Heart left ventricle (tissue), 13 donors: ENCODE data around the gene PACSIN3.
"Not testable (repeated sequence)": the region's sequence is repeated elsewhere in the genome, so short reads cannot be mapped to it uniquely, and the experiment has no call there.

Source experiments
- CTCF ChIP-seq, 12 donors: fragments of 200-600 bp; sonication (generic) in 4 of 12; IDR thresholded peaks; one replicate each; pipeline versions ENCODE4 v1.5.0 to v1.8.0; 2018 to 2022; ENCODE audit warnings: antibody characterized with exemption in 12 of 12, mild to moderate bottlenecking in 5 of 12
- POLR2A ChIP-seq, 2 donors: fragments of 450-650 bp; IDR thresholded peaks; one replicate each; pipeline ENCODE4 v1.6.1; 2017; ENCODE audit warnings: antibody characterized with exemption in 2 of 2, mild to moderate bottlenecking in 2 of 2, moderate library complexity in 2 of 2
- donor health status: ischemic (EF 13 %, LVEDD 7.1; RV severe dilation, severe dysfunction).
- donor health status: DM: no; HTN: yes; CAD: no.
- donor health status: DM: no; HTN: no; CAD: no.
- donor health status: ischemic (EF 25% LVEDD 6.9; RV normal size, moderate dysfunction).
- donor health status: ischemic (EF 25% LVEDD 5.7; RV mildly dilated, moderate dysfunction).
- donor health status: ischemic (EF 35%, LVEDD 5.7; RV mildly dilated, moderate dysfunction).
- donor health status: nonischemic (EF 11% LVEDD 7.7; RV severe dilation, severe dysfunction).
- donor health status: DM: yes; HTN: yes; CAD: no.
- donor health status: PGD.
- donor health status: ischemic (EF 29% LVEDD 5.4; RV normal size, mild dysfunction).
- donor health status: nonischemic (EF 23%, LVEDD 6.1; RV moderate dilation, normal function).

GRCh38 chr11:47191137-47191536, 4.9 kb upstream of the PACSIN3 start:
- TF ChIP-seq CTCF, POLR2A (IDR thresholded peaks at IDR 0.05): not testable (repeated sequence)
